ENCODE results near the gene SEM1.
"Not testable (repeated sequence)": the region's sequence is repeated elsewhere in the genome, so short reads cannot be mapped to it uniquely, and the experiment has no call there.

Gene SEM1

DNA sequence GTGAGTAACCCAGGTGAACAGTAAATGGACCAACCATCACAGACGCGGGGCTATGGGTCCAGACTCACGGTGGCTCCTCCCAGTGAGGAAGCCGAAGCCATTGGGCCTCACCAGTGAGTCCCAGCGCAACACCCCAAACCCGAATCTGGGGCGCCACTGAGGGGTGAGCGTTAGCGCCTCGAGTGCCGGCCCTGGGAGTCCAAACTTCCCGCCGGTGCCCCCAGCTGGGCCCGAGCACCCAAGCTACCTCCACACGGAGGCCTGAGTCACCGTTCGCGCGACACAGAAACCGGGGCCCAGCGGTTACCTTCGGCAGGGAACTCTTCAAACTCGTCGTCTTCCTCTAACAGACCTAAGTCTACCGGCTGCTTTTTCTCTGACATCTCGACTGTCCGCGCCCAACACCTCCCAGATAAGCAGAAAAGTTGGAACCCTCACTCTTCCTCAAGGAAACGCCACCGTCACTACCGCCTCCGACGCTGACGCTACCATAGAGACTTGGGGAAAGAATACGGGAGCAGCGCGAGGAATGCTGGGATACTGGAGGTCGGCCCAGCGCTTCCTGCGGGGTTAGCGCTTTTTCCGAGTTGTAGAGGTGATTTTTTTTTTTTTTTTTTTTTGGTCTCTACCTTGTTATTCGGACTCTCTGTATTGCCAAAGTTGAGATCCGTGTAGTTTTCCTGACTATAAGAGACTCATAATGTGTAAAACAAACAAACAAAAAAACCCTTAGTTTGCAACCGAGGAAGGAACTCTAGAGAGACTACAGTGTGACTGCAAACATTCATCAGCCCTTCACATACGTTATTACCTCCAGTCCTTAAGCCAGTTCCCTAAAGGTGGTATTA lies at the start of gene SEM1:
SEM1 (minus strand) TSS at position 466 of the 848 bp plus-strand sequence; CDS start at position 383, 83 bp downstream.
- TF ChIP-seq, protein P1, sequence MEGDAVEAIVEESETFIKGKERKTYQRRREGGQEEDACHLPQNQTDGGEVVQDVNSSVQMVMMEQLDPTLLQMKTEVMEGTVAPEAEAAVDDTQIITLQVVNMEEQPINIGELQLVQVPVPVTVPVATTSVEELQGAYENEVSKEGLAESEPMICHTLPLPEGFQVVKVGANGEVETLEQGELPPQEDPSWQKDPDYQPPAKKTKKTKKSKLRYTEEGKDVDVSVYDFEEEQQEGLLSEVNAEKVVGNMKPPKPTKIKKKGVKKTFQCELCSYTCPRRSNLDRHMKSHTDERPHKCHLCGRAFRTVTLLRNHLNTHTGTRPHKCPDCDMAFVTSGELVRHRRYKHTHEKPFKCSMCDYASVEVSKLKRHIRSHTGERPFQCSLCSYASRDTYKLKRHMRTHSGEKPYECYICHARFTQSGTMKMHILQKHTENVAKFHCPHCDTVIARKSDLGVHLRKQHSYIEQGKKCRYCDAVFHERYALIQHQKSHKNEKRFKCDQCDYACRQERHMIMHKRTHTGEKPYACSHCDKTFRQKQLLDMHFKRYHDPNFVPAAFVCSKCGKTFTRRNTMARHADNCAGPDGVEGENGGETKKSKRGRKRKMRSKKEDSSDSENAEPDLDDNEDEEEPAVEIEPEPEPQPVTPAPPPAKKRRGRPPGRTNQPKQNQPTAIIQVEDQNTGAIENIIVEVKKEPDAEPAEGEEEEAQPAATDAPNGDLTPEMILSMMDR (IDR thresholded peaks at IDR 0.05; ENCODE audit: extremely low read depth, missing control alignments) = no peak
- DNase-seq (ENCODE audit: low spot score) = peak; percentile 72

DNA sequence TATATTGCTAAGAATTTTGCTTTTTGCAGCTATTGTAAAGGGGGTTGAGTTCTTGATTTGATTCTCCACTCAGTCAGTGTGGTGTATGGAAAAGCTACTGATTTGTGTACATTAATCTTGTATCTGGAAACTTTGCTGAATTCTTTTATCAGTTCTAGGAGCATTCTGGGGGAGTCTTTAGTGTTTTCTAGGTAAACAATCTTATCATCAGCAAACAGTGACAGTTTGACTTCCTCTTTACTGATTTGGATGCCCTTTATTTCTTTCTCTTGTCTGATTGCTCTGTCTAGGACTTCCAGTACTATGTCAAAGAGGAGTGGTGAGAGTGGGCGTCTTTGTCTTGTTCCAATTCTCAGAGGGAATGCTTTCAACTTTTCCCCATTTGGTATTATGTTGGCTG lies 48.2 kb upstream of the SEM1 start:
- not testable (repeated sequence) for DNase-seq (ENCODE audit: low spot score)

DNA sequence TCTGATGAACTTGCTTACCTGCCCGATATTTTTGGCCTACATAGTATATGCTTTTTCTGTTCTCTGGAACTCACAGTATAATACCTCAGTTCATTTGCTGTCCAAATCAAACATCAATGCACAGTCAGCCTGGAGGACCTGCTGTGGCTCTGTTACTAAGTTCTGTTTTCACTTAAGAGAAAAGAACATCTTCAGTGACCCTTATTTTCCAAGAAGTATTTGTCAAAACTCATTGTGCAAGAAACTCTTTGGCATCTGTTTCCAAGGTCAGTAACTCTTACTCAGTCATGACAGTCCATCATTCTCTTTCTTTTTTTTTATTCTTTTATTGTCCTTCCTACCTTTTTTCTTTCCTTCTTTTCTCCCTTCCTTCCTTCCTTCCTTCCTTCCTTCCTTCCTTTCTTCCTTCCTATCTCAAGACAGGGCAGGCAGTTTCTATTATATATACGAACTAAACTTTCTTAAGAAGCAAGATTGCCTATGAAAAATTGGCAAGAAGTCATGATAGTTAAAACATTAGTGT lies 37.8 kb upstream of the SEM1 start:
- TF ChIP-seq, protein P1 (IDR thresholded peaks at IDR 0.05; ENCODE audit: extremely low read depth, missing control alignments) = no peak
- no peak for DNase-seq (ENCODE audit: low spot score)

DNA sequence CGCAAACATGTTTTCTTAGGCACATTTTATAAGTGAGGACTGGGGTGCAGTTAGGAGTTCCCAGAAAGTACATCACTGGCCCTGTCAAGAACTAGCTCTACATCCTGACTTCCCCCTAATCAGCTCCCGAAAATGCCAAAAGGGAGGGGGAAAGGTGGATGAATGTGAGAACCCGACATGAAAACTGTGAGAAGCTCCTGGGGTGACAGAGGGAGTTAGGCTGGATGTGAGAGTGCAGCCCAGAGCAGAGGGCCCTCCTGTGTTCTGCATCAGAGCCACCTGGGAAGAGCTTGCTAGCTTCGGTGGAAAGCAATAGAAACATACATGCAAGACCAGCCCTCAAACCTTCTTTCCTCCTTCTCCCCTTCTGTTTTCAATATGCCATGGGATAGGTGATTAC lies 30.5 kb upstream of the SEM1 start:
- no peak for DNase-seq (ENCODE audit: low spot score)
- TF ChIP-seq, protein P1 (IDR thresholded peaks at IDR 0.05; ENCODE audit: extremely low read depth, missing control alignments) = no peak

DNA sequence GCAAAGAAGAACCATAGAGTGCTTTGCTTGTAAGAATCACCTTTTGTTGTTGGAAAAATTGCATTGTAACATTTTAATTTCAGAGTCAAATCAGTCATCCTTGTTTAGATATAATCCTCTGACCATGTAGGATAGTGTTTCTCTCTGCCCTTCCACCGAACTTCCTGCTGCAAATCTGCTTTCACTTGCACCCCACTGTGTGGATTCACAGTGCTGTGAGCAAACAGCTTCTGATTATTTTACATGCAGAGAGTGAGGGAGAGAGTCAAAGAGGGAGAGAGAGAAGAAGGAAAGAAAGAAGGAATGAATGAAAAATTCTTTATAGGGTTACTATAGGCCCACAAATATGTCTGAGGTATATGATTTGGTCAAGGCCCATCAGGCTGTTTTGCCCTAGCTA lies 30.0 kb upstream of the SEM1 start:
- no peak for DNase-seq (ENCODE audit: low spot score)
- TF ChIP-seq, protein P1 (IDR thresholded peaks at IDR 0.05; ENCODE audit: extremely low read depth, missing control alignments) = no peak

DNA sequence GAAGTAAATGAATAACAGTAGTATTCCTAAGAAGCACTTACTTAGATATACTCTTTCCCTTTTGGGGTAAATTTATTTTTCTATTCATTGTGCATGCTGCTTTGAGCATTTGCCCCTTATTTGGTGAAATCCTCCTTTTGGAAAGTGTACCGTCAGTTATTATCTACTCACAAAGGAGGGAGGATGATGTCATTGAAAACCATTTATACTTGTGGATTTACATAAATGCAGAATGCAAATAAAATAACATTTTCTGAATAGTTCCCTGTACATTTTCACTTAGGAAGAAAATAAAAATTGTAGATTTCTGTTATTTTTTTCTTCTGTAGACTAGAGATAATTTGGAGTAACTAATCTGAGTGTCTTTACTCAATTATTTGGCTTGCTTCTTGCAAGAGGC lies 29.5 kb upstream of the SEM1 start:
- TF ChIP-seq, protein P1 (IDR thresholded peaks at IDR 0.05; ENCODE audit: extremely low read depth, missing control alignments) = no peak
- DNase-seq (ENCODE audit: low spot score) = no peak

DNA sequence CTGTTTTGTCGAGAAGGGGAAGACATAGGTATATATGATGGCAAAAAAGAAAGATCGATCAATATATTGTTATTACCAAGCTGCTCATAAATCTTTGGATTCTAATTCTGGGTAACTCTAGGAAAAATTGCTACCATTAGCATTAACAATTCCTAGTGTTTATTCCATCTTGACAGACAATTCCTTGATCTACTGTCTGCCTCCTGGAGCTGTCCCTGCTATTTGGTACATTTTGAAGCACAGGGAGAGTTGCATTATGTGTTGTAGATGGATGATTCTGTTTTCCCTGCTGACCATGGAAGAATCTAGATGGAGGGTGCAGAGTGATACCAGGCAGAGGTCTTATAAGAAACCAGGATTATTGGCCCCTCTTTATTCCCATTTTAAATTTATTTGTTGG lies 29.1 kb upstream of the SEM1 start:
- TF ChIP-seq, protein P1 (IDR thresholded peaks at IDR 0.05; ENCODE audit: extremely low read depth, missing control alignments) = no peak

More for the DNA sequence above, 29.1 kb upstream of the SEM1 start:
- no peak for DNase-seq (ENCODE audit: low spot score)

Data from GM20000 (cell line).